ENCODE measurements around the gene ARL15.

Gene ARL15

DNA sequence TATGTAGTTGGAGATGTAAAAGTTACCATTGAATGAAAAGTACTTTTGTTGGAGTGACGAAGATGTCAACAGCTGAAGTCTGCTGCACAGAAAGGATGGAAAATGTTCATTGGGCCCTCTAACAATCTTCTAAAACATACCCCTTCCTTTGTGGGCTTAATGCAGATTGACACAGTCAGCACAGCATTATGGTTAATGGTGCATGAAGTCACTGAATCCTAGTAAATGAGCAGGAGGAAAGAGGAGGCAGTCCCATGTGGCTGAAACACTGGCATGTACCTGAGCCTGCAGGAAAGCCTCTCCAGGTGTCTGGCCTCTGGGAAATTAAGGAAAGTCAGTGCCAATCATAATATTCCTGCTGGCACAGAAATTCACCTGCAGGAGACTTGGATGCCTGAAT is 153.8 kb downstream of the ARL15 start:
- H3K27ac Mint-ChIP-seq = no peak overlapping the region
- no peak overlapping the region for H3K4me3 Mint-ChIP-seq
- H3K4me1 Mint-ChIP-seq = no peaks in the 10 kb centered on the region
- no peaks in the 10 kb centered on the region for H3K36me3 Mint-ChIP-seq
- no peaks in the 10 kb centered on the region for H3K9me3 Mint-ChIP-seq
- no peak for ATAC-seq
- no peak for DNase-seq (ENCODE audit: low spot score in 2 of 2)

DNA sequence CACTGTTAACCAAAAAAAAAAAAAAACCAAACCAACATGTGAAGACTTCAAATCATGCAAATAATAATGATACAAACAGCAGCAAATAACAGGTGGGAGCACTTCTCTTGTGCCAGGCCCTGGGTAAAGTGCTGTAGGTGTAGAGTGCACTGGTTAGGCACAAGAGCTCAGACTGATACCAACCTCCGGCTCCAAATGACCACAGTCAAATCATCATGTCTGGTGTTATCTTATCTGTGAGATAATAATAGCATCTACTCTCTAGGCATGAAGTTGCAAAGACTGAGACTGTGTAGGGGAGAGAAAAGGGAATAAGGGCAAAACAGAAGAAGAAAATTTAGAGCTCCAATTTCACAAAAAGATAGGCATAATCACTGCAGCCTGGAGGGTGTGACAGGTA is 159.5 kb downstream of the ARL15 start:
- H3K4me3 Mint-ChIP-seq = no peak overlapping the region
- DNase-seq (ENCODE audit: low spot score in 2 of 2) (no peak), ATAC-seq (no peak)
- no peaks in the 10 kb centered on the region for H3K36me3 Mint-ChIP-seq
- peaks cover 4% of the 10 kb centered on the region for H3K4me1 Mint-ChIP-seq
- no peak overlapping the region for H3K27ac Mint-ChIP-seq
- no peaks in the 10 kb centered on the region for H3K9me3 Mint-ChIP-seq

DNA sequence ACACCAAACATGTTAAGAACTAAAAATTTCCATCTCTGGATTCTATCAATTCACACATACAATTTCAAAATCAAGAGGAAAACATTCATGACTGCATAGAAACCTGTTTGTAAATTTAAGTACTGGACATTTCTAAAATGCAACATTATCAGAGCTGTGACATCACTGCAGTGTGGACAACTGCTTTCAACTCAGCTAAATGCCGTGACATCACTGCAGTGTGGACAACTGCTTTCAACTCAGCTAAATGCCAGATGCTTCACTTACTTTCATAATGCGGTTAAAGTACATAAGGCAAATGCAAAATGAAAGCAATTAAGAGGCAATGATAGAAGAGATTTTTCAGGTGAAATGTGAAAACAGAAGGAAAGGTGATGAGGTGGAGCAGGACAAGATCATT is 161.5 kb downstream of the ARL15 start:
- H3K27ac Mint-ChIP-seq = no peak overlapping the region
- H3K36me3 Mint-ChIP-seq = no peaks in the 10 kb centered on the region
- H3K9me3 Mint-ChIP-seq = no peaks in the 10 kb centered on the region
- DNase-seq (ENCODE audit: low spot score in 2 of 2) (no peak), ATAC-seq (no peak)
- peaks cover 4% of the 10 kb centered on the region for H3K4me1 Mint-ChIP-seq
- H3K4me3 Mint-ChIP-seq = no peak overlapping the region

DNA sequence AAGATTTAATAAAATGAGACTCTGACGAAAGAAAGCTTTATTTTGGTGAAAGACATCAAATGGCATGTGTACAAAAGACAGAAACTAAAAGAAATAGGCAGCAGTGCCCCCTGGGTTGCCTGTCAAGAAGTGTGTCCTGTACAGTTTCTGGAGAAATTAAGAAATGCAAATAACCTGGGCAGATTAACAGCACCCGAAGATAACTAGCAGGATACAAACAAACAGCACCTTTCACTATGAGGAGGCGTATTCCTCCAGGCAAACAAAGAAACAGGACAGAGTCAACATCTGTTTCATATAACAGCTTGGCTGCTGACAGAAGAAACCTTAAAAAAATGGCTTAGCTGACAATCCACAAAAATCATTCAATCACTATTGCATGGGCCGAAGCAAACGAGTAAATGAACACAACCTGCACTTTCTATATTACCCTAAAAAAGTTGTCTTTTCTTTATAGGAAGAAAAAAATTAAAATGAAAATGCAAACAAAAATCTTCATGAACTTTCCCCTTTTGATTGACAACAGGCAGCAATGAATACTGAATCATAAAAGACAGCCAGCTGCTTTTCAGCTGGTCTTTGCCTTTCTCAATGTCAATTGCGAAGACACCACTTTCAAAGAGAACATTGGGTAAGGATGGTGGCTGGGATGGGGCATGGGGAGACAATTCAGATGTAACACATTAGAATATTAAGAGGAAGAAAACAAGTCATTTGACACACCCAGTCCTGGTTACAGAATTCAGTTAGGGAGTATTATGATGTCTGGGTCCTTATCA is 162.1 kb downstream of the ARL15 start:
- Mint-ChIP-seq H3K36me3 (no peaks in the 10 kb centered on the region), H3K9me3 (no peaks in the 10 kb centered on the region), H3K4me1 (peaks cover 4% of the 10 kb centered on the region), H3K4me3 (no peak overlapping the region), H3K27ac (no peak overlapping the region)
- DNase-seq (ENCODE audit: low spot score in 2 of 2) (no peak), ATAC-seq (no peak)

DNA sequence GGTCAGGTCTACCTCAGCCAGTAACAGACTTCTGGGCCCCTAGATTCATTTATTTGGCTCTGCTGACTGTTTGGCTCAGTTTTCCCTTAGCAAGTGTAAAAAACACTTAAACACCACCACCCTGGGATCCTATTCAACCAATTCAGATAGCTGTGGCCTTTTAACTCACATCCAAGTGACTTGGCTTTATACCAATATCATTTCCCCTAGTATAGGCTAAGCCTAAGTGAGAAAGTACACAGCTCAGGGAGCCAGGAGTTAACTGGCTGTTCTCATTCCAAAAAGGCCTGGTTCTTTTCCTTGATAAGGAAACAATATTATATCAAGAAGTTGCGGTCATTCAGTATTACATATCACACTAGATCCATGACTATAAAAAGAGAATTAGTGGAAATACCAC is 163.5 kb downstream of the ARL15 start:
- ATAC-seq = no peak
- H3K4me3 Mint-ChIP-seq = no peak overlapping the region

DNA sequence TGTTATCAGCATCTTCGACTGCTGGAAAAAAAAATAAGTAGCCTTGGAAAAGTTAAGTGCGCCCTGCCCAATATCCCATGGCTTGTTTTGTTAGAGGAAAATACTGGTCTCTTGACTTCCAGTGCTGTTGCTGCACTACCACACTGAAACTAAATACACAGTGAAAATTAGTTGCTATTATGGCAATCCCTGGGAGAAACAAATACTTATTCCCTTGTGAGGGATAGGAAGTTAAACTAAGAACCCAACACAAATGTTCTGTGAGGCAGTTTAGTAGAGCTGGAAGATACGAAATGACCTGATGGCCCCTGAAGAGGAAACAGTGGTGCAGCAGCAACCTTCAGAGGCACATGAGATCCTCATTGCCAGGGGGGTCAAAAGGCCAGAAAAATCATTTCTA is 164.0 kb downstream of the ARL15 start:
- DNase-seq (ENCODE audit: low spot score in 2 of 2) = no peak
- H3K36me3 Mint-ChIP-seq = no peaks in the 10 kb centered on the region
- no peaks in the 10 kb centered on the region for H3K9me3 Mint-ChIP-seq
- H3K4me1 Mint-ChIP-seq = peaks cover 4% of the 10 kb centered on the region
- no peak overlapping the region for H3K27ac Mint-ChIP-seq
- no peak overlapping the region for H3K4me3 Mint-ChIP-seq
- ATAC-seq = no peak

More for the DNA sequence above, 163.5 kb downstream of the ARL15 start:
- H3K36me3 Mint-ChIP-seq = no peaks in the 10 kb centered on the region
- H3K27ac Mint-ChIP-seq = no peak overlapping the region
- H3K9me3 Mint-ChIP-seq = no peaks in the 10 kb centered on the region
- DNase-seq (ENCODE audit: low spot score in 2 of 2) = no peak
- H3K4me1 Mint-ChIP-seq = peaks cover 4% of the 10 kb centered on the region

DNA sequence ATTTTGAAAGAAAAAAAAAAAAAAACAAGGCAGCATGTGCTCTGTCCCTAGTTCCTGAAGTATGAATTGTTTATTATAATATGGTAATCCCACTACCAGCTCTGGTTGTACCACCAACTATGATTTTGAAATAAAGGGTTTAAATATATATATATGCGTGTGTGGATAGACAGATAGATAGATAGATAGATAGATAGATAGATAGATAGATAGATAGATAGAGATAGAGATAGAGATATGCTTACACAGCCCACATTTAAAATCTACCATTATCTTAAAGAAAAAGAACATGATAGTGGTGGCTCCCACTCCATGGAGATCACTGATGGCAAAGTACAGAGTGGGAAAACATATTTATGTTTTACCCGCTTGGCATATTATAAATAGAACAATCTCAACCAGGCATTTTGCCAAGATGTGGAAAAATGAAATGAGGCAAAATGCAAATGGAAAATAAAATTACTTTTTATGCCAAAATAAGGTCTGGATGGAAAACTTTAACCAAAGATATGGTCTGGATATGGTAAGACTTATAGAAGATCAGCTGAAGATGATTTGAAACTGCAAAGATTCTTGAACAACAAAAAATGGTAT is 170.0 kb downstream of the ARL15 start:
- Mint-ChIP-seq H3K9me3 (no peaks in the 10 kb centered on the region), H3K4me3 (no peak overlapping the region), H3K36me3 (no peaks in the 10 kb centered on the region), H3K27ac (no peak overlapping the region), H3K4me1 (peaks cover 4% of the 10 kb centered on the region)
- DNase-seq (ENCODE audit: low spot score in 2 of 2) (no peak), ATAC-seq (no peak)

DNA sequence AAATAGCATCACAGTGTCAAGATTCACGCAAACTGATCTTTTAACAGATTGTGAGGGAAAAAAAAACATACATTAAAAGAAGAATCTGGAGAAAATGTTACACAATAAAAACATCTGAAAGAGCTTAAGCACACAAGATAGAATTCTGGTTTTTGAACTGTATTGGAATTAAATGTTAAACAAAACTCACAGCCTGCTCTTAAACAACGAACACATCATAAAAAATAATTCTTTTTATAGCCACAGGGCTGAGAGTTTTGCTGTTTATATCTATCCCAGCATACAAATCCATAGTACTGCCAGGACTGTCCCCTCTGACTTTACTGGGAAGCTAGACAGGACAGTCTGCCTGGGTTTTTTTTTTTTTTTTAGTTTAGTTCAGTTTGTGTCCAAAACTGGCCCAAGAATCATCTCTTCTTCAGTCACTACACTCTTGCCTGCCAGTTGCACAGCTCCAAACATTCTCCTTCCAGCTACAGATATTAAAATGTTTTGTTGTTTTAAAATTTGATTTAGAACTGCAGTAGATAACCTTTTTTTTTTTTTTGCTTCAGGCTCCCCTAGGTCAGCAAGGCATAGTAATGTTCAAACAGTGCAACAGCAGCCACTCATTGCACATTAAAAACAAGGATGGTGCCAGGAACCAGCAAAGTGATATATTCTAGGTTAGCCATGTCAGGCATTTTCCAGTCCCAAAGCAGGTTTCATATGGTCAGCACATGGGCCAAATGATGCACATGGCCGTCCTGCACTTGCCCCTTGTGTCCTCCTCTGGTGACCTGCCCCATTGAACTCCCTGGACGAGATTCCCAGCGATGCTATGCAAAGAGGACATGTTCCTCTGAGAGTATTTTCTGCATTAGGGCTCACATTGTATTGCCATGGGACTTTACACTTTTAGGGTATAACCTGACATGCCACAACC is 173.6 kb downstream of the ARL15 start:
- Mint-ChIP-seq H3K9me3 (no peaks in the 10 kb centered on the region), H3K27ac (no peak overlapping the region), H3K36me3 (no peaks in the 10 kb centered on the region), H3K4me3 (no peak overlapping the region), H3K4me1 (peaks cover 4% of the 10 kb centered on the region)
- ATAC-seq (no peak), DNase-seq (ENCODE audit: low spot score in 2 of 2) (no peak)

DNA sequence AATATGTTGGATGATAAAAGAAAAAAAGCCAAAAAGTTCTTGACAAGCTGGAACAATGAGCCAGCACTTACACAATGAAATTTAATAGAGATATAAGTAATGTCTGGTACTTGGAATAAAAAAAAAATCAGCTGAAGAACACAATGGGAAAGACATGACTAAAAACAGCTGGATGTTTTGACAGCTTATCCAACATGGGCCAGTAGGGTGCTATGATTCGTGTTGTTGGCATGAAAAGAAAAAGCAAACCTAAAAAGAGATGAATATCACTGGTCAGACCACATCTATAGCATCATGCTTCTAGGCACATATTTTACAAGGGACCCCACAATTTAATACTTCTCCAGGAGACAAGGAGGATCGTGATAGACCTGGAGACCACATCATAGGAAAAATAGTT is 175.3 kb downstream of the ARL15 start:
- no peaks in the 10 kb centered on the region for H3K9me3 Mint-ChIP-seq
- DNase-seq (ENCODE audit: low spot score in 2 of 2) = no peak
- no peaks in the 10 kb centered on the region for H3K36me3 Mint-ChIP-seq
- peaks cover 4% of the 10 kb centered on the region for H3K4me1 Mint-ChIP-seq
- no peak overlapping the region for H3K4me3 Mint-ChIP-seq
- no peak for ATAC-seq
- H3K27ac Mint-ChIP-seq = no peak overlapping the region

DNA sequence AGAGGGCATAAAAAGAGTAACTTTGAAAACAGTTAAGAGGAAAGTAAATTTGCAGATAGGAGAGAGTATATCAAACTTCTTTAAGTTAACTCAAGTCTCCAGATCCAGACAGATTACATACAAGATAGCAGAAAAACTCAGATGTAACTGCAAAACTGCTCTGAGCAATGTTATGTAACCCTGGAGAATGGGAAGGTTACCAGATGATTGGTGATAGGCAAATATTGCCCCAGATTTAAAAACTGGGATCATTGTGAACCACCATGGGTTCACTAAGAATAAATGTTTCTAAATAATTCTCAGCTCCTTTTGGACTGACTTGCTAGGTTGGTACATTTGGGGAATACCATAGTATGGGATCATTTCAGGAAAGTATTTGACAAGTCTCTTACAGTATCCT is 176.5 kb downstream of the ARL15 start:
- H3K9me3 Mint-ChIP-seq = no peaks in the 10 kb centered on the region
- no peak overlapping the region for H3K4me3 Mint-ChIP-seq
- no peak for ATAC-seq
- peaks cover 4% of the 10 kb centered on the region for H3K4me1 Mint-ChIP-seq
- no peak for DNase-seq (ENCODE audit: low spot score in 2 of 2)
- no peaks in the 10 kb centered on the region for H3K36me3 Mint-ChIP-seq
- H3K27ac Mint-ChIP-seq = no peak overlapping the region

DNA sequence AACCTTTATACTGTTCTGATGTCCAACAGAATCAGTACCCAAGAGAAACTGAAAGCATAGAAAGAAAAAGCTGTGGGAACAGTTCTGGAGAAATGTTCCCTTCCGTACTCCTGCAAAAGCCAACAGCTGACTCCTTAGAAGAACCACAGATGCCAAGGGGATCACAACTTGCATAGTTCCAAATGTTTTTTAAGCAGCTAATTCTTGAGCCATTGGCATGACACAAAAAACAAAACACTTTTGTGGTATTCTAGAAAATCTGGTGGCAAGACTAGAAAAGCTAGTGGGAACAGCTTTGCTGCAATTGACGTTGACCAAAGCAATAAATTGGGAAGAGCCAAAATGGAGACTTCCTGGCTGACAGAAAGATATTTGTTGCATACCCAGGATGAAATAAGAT is 189.9 kb downstream of the ARL15 start:
- peaks cover 5% of the 10 kb centered on the region for H3K4me1 Mint-ChIP-seq
- H3K36me3 Mint-ChIP-seq = no peaks in the 10 kb centered on the region
- no peak overlapping the region for H3K27ac Mint-ChIP-seq
- no peaks in the 10 kb centered on the region for H3K9me3 Mint-ChIP-seq
- DNase-seq (ENCODE audit: low spot score in 2 of 2) = no peak
- ATAC-seq = no peak
- no peak overlapping the region for H3K4me3 Mint-ChIP-seq

DNA sequence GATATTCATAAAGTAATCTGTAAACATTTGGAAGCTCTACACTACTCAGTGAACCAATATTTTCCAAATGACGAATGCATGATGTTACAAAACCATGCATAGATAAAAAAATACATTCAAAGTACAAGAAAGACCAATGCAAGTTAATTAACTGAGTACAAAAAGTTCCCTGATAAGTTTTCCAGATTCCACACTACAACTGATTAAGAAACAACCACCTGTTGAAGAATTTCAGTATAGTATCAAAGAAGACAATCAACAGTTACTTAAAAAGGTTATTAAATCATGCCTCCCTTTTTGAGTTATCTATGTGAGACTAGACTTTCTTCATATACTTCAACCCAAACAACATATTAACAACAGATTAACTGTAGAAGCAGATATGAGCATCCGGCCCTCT is 192.4 kb downstream of the ARL15 start:
- H3K4me1 Mint-ChIP-seq = peaks cover 5% of the 10 kb centered on the region

DNA sequence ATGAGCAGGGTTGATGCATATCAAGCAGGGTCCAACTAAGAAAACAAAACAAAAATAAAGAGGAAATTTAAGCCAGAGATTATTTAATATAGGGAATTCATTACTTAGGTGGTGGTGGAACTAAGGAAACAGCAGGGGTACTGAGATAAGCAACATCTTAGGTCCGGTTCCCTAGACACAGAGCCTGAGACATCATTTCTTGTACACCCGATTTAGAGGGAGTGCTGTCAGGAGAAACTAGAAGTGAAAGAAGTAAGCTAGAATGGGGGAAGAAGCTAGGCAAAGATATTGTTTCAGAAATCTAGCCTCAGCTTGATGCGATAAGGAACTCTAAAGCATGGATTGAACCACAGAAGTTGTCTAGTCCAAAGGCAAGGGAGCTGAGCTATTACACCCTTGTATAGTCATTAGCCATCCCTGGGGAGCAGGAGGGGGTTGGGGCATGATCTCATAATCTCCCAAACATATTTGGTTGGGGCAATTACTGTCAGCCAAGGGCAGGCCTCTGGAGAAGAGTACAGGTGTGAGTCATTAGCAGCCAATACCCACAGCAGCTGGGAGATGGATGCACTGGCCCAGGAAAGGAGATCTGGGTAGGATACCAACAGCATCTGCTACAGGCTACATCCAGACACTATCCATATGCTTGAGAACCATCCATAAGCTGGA is 194.5 kb downstream of the ARL15 start:
- H3K27ac Mint-ChIP-seq = no peak overlapping the region
- no peak overlapping the region for H3K4me3 Mint-ChIP-seq
- H3K4me1 Mint-ChIP-seq = no peaks in the 10 kb centered on the region
- H3K36me3 Mint-ChIP-seq = no peaks in the 10 kb centered on the region
- H3K9me3 Mint-ChIP-seq = no peaks in the 10 kb centered on the region
- DNase-seq (ENCODE audit: low spot score in 2 of 2) (no peak), ATAC-seq (no peak)

More for the DNA sequence above, 192.4 kb downstream of the ARL15 start:
- Mint-ChIP-seq H3K27ac (no peak overlapping the region), H3K9me3 (no peaks in the 10 kb centered on the region), H3K36me3 (no peaks in the 10 kb centered on the region), H3K4me3 (no peak overlapping the region)
- DNase-seq (ENCODE audit: low spot score in 2 of 2) (no peak), ATAC-seq (no peak)

DNA sequence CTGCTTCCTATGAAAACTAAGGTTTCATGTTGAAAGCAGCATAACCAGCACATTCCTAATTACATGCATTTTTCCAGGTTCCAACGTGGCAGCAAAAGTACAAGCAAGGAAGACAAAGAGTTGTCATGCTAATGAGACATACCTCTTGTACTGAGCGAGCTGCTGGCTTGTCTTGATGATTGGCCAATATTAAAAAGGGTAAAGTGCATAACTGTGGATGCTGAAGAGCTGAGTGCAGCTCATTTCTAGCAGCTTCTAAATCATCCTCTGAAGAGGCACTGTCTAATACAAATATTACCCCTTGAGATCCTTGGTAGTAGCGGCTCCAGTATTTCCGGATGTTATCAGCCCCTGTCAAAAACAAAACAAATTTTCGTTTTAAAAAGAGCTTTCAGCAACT is 197.3 kb downstream of the ARL15 start:
- Mint-ChIP-seq H3K27ac (no peak overlapping the region), H3K4me1 (no peaks in the 10 kb centered on the region), H3K4me3 (no peak overlapping the region), H3K36me3 (no peaks in the 10 kb centered on the region), H3K9me3 (no peaks in the 10 kb centered on the region)
- DNase-seq (ENCODE audit: low spot score in 2 of 2) = no peak
- ATAC-seq = no peak

DNA sequence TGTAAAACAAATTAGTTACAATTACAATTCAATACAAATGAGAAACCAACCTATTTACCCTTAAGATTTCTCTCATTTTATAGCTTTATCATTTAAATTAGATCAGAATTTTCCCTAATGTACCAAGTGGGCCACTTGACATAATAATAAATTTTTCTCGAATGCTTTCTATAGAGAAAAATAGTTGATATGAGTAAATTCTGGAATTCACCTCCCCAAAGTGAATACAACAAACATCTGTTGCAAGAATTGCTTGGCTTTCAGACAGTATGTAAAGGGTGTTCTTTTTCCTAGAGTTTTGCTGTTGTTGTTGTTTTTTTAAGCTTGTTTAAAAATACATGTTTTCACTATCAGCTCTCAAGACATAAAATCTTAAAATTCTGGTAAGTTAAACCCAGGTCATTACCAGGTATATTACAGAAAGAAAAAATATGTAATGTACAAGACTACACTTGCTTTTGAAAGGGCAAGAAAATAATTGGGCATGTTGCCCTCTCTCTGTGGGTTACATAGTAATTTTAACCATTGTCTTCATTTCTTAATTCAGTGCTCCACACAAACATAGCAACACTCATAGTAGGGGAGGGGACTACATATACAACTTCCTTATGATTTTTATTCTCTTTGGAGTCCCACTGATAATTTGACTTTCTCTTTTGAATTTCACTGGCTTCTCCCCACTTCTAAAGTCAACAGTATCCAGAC is 200.6 kb downstream of the ARL15 start:
- no peaks in the 10 kb centered on the region for H3K9me3 Mint-ChIP-seq
- DNase-seq (ENCODE audit: low spot score in 2 of 2) (no peak), ATAC-seq (no peak)
- no peak overlapping the region for H3K27ac Mint-ChIP-seq
- H3K4me1 Mint-ChIP-seq = no peaks in the 10 kb centered on the region
- no peaks in the 10 kb centered on the region for H3K36me3 Mint-ChIP-seq
- no peak overlapping the region for H3K4me3 Mint-ChIP-seq

All from stimulated activated effector memory CD8-positive, alpha-beta T cell treated with anti-CD3 and anti-CD28 coated beads, Interleukin-12 subunit alpha, Interleukin-12 subunit beta, amount 100 ng/mL, for 72 hours (primary cell).